ENCODE data around the gene OR13J1.
"Not testable (repeated sequence)": the region's sequence is repeated elsewhere in the genome, so short reads cannot be mapped to it uniquely, and the experiment has no call there.

The OR13J1 gene

GRCh38 chr9:35870351-35870923, at the start of gene OR13J1:
OR13J1 (minus strand) TSS chr9:35870401; CDS start chr9:35870401, 0 bp downstream.
- DNase-seq = no peak

GRCh38 chr9:35919212-35920008, 49.2 kb upstream of the OR13J1 start:
- DNase-seq = peak; percentile 36

- peak; percentile 22 for DNase-seq
Observed at GRCh38 chr9:35918780-35919179, 48.6 kb upstream of the OR13J1 start.

GRCh38 chr9:35917261-35917660, 47.1 kb upstream of the OR13J1 start:
- no peak for DNase-seq

GRCh38 chr9:35915681-35916294, 45.6 kb upstream of the OR13J1 start:
- no peak for DNase-seq

GRCh38 chr9:35914301-35914807, 44.2 kb upstream of the OR13J1 start:
- DNase-seq = no peak

GRCh38 chr9:35913429-35913828, 43.2 kb upstream of the OR13J1 start:
- DNase-seq = not testable (repeated sequence)

- no peak for DNase-seq
Observed at GRCh38 chr9:35912791-35913400, 42.7 kb upstream of the OR13J1 start.

- no peak for DNase-seq
Observed at GRCh38 chr9:35911690-35912089, 41.5 kb upstream of the OR13J1 start.

GRCh38 chr9:35910613-35911359, 40.6 kb upstream of the OR13J1 start:
- DNase-seq = peak; percentile 79

- DNase-seq = no peak
Observed at GRCh38 chr9:35909687-35910612, 39.7 kb upstream of the OR13J1 start.

GRCh38 chr9:35909274-35909673, 39.1 kb upstream of the OR13J1 start, which contains the start of gene SPAAR:
SPAAR (plus strand) TSS chr9:35909490; CDS start chr9:35910464, 974 bp downstream.
- no peak for DNase-seq

- DNase-seq = peak; percentile 45
Observed at GRCh38 chr9:35908504-35909125, 38.4 kb upstream of the OR13J1 start.

GRCh38 chr9:35907711-35908503, 37.7 kb upstream of the OR13J1 start:
- DNase-seq = no peak

- no peak for DNase-seq
Observed at GRCh38 chr9:35906923-35907699, 36.9 kb upstream of the OR13J1 start.

- no peak for DNase-seq
Observed at GRCh38 chr9:35905912-35906679, 35.9 kb upstream of the OR13J1 start, which contains the start of gene HRCT1. HRCT1 (plus strand) TSS chr9:35906202; CDS start chr9:35906288, 86 bp downstream.

- DNase-seq = no peak
Observed at GRCh38 chr9:35905051-35905781, 35.0 kb upstream of the OR13J1 start.

- no peak for DNase-seq
Observed at GRCh38 chr9:35904338-35904737, 34.1 kb upstream of the OR13J1 start.

Measured in OCI-M1 (cell line).